Measurements from ENCODE around the gene ZBP1.

ZBP1 gene

DNA sequence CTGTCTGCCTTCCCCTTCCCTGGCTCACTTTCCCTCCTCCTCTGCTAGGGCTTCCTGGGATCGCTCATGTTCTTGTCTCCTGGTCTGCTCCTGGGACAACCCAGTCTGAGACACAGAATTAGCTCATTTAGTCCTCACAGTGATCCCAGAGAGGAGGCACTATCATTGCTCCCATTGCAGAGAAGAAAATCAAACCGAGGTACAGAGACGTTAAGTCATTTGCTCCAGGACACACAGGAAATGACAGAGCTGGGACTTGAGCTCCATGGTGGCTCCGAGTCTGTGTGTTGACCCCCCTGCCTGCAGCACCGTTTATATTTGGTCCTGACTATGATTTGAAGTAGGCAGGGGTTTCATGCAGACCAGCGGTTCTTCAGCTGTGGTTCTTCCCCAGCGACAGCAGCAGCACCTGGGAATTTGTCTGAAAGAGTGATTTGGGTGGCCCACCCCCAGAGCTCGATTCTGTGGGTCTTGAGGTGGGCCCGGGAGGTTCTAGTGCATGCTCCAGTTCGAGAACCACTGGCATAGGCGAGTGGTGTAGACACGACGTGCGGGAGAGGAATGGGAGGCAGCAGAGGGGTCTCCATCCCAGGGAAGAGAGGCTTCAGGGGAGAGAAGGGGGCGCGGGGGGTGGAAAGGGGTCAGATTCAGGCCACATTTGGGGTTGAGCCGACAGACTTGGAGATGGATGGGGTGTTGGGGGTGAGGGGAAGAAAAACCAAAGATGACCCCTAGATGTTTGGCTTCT is 34.6 kb downstream of the ZBP1 start:
- no peak for DNase-seq (ENCODE audit: low spot score)

DNA sequence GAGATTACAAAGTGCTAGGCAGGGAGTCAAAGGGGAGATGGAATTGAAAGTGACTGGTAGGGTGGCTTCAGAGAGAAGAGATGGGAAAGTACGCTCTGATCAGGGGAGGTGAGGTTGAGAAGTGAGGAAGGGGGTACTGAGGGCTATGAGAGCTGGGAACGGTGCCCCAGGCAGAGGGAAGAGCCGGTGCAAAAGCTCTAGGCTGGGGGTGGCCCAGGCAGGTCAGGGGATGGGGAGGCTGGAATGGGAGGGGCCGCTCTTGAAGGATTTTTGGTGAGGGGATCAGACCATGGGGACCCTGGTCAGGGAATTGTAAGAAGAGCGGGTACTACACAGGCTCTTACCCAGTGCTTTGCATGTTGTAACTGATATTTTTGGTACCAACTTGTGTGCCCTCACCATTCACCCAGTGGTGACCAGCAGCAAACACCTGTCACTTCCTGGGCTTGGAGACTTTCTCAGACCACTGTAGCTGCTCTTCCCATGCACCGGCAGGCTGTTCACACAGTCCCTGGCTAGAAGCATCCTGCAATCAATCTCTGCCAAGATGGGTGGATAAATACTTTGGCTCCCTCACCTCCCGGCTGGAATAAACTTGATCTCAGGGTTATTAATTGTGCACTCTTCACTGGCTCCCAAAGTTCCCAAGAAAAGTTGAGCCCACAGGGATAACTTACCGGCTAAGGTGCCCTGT is 35.3 kb downstream of the ZBP1 start:
- DNase-seq (ENCODE audit: low spot score) = no peak

DNA sequence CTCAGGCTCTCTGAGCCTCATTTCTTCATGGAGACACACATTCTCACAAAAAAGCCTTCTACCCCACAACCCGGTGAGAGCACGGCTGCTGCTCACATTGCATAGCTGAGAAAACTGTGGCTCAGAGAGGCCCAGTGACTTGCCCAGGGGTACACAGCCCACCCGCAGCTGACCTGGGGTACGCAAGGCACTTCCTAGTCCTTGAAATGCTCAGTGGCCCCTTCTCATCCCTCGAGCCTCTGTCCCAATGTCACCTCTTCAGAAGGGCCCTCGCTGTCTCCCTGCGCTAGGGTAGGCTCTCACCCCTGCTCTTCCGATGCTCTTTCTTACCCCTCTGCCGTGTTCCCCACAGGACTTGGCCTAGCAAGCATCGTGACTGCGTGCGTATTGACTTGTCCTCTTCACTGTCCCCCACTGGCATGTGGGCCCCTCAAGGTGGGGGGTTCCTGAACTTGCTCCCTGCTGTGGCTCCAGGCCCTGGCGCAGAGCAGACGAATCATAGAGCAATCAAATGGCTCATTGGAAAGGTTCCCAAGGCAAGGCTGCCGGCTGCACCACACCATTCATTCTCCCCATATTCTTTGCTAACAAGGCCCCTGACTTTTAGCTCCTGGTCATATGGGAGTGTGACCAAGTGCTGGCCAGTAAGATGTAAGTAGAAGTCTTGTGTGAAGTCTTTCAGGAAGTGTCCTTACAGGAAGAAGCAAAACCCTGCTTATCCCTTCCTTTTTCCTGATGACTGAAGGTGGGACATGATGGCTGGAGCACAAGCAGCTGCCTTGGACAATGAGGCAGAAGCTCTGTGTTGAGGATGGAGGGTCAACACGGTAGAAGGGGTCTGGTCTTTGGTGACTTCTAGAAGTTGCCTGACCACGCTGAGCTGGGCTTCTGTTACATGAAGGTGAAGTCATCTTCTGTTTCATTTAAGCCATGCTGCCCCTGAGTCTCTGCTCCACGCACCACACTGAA is 36.7 kb downstream of the ZBP1 start:
- DNase-seq (ENCODE audit: low spot score) = no peak

DNA sequence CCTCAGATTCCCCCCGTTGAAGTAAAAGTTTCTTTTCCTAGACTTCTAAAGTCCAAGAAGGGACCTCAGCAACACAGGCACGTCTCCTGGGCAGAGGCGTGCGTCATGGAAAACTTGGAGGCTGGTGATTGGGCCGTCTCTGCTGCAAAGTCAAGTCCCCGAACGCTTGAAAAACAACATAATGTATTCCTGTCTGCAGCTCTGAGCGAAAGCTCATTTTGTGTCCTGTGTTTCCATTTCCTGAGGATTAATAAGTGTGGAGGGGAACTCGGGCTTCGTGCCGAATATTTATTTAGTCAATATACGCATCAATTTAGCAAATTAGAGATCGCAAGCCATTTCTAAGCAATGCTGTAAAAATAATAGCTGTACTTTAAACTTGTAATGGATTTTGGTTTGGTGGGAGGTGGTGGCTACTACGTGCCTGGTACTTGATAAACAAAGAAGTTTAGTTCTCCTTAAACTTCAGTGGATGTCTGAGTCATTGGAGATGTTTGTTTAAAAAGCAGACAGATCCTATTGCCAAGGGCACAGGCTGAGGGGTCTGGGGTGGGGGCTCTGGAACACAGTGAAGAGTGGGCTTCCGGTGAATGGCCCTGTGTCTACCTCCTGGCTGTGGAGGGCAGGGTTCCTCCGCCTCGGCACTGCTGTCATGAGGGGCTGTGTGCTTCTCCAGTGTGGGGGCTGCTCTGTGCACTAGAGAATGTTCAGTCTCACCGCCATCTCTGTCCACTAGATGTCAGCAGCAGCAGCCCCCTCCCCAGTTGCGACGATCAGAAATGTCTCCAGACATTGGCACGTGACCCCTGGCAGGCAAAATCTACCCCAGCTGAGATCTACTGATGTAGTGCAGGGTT is 37.6 kb downstream of the ZBP1 start:
- DNase-seq (ENCODE audit: low spot score) = no peak

DNA sequence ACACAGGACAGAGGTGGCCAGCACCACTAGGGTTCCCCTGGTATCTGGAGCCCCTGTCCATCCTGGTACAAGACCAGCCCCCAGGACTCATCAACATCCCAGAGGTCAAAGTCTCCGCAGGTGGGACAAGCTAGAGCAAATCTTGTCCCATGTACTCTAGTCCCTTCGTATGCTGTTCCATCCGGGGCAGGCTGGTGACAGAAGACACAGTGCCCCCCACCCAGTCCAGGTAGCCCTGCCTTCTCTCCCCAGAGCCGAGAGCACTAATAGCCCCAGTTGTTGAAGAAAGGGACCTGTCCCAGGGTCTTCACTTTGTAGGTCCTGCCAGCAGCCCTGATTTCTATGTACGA is 38.2 kb downstream of the ZBP1 start:
- no peak for DNase-seq (ENCODE audit: low spot score)

DNA sequence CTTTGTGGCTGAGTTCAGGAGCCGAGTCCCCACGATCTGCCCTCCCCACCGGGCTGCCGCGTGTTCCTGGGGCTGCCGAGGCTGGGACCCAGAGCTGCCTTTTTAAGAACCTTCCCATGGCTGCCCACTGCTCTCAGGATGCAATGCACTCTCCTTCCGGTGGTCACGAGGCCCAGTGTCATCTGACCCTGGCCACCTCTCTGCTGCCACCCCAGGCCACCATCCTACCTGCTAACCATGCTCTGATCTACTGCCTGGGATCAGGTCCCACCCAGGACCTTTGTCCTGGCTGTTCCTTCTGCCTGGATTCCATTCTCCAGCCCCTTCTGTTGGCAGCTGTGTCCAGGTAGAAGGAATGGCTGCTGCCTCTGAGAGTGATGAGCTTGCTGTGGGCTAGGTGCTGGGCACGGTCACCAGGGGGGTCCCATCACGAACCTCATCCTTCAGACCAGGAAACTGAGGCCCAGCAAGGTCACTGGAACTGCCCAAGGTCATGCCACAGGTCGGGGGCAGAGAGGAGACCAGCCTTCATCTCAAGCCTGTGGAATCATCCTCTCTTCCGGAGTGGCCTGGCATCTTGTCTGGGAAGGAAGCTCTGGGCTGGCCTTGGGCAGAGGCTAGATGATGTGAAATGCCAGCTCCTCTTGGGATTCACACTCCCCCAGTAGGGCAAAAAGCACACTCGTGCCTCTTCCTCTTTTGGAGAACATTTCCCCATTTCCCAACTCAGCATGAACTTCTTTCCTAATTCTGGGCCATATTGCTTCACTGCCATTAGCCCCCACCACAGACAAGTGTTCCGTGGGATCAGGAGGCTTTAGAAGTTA is 38.8 kb downstream of the ZBP1 start:
- DNase-seq (ENCODE audit: low spot score) = no peak

DNA sequence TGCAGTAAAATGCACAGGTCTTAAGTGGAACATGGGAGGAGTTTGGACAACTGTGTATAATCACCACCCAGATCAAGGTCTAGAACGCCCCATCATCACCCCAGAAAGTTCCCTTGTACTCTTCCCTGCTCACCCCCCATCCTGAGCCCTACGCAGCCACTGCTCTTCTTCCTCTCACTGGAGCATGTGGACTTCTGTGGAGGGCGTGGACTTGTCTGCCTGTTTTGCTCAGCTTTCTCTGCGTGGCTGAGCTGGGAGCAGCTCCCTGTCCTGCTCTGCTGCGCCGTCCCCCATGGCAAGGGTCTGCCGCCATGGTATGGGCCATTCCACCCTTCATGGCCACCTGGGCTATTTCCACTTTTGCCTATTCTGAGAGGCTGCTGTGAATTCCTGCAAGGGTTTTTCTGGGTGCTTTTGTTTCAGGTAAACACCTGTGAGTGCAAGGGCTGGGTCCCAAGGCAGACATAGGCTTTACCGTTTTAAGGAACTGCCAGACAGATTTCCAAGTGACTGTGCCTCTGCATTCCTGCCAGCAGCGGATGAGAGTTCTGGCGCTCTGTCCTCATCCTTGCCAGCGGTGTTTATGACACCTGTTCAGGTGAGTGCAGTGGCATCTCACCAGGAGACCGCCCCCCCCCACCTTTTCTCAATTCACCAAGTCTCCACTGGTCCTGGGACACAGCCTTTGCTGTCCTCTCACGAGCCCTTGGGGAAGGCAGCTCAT is 39.6 kb downstream of the ZBP1 start:
- no peak for DNase-seq (ENCODE audit: low spot score)

DNA sequence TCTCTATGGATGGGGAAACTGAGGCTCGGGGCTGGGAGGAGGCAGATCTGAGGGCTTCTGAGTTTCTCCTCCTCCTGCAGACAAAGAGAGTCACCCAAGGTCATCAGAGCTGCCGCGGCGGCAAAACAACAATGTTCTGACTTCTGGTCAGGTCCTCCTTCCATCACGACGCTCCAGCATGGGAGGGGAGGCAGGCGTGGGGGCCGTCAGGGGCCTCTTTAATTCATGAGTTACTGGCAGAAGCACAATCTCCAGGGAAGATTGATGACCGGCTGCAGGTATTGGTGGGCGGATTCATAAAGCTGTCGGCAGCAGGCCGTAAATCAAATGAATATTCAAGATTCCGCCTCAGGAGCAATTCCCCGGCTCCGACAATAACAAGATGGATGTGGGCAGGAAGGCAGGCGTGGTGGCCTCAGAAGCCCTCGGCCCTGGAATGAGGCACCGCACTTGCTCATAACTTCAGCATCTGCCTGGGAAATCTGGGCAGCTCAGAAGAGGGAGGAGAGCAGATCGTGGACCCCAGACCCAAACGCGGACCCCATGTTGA is 40.3 kb downstream of the ZBP1 start:
- DNase-seq (ENCODE audit: low spot score) = no peak

DNA sequence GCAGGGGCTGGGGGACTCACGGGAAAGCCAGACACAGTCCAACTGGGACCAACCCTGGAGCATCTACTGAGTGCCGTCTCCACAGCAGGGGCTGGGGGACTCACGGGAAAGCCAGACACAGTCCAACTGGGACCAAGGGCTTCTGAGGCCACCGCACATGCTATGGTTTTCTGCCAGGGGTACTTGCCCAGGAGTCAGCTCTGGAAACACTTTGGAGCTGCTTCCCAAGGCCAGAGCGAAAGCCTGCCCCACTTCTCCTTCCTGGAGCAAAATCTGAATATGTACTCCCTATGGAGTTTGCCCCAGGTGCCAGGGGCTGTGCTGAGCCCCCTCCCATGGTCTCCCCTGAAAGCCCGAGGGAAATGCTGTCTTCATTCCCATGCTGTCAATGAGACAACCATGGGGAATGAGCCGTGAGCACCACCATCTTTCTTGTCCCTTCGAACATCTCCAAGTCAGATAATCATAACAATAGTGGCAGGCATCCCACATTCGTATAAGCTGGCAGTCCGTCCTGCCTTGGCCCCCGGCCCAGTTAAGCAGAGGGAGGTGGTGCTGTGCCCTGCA is 40.8 kb downstream of the ZBP1 start:
- no peak for DNase-seq (ENCODE audit: low spot score)

DNA sequence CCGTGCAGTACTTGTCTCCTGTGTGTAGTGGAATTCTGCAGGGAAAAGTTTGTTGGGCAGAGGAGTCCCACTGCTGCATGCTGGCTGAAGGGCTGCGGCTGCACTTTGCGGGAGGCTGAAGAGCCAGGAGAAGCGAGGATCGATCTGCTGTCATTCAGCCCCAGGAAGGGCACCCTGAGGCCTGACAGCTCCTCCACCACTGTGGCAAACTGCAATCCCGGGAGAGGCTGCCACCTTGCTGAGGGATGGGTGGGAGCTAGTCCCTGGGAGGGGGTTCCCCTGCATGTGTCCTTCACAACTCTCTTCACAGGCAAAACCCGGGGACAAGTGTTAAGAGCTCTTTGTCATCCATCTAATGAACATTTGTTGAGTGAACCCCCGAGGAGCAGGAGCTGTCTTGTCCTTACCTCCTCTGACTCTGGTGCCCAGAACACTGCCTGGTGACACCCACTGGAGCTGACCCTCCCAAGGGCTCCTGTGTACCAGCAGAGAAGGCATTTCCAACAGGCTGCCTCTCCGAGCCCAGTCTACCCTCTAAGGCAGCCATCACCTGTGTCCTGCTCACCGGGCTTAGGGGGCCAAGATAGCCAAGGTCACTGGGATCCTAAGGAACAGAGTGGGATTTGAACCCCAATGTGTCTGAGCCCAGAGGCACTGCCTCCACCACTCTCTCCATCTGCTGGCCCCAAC is 41.6 kb downstream of the ZBP1 start:
- no peak for DNase-seq (ENCODE audit: low spot score)

DNA sequence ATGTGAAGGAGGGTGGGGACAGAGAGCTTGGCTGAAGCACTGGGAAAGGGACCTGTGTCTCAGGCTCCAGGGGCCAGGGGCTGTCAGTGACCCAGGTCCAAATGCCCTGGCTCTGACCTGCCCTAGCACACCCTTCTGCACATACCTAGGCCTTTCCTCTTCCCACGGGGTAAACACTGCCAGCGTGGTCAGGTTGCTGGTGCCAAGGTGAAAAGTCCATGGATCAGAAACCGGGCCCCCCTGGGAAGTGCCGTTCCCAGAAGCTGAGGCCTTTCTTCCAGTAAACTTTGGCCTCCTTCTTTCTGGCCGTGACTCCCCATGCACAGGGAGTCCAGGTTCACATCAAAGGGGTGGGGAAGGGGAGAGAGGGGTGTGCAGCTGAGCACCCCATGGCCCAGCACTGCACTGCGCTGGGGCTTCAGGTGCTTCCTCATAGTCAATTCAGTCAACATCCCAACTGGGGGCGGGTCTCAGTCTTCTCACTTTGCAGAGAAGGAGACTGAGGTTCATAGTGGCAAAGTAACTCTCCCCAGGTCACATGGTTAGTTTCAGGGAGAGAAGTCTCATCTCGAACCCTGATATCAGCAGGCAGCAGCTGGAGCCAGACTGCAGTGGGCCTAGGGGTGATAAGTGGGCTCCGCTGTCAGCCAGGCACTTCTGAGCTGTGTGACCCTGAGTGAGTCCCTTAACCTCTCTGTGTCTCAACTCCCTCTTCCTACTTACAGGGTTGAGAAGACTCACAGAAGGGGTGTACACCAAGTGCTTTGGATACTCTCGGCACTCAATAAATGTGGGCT is 42.3 kb downstream of the ZBP1 start:
- DNase-seq (ENCODE audit: low spot score) = no peak

DNA sequence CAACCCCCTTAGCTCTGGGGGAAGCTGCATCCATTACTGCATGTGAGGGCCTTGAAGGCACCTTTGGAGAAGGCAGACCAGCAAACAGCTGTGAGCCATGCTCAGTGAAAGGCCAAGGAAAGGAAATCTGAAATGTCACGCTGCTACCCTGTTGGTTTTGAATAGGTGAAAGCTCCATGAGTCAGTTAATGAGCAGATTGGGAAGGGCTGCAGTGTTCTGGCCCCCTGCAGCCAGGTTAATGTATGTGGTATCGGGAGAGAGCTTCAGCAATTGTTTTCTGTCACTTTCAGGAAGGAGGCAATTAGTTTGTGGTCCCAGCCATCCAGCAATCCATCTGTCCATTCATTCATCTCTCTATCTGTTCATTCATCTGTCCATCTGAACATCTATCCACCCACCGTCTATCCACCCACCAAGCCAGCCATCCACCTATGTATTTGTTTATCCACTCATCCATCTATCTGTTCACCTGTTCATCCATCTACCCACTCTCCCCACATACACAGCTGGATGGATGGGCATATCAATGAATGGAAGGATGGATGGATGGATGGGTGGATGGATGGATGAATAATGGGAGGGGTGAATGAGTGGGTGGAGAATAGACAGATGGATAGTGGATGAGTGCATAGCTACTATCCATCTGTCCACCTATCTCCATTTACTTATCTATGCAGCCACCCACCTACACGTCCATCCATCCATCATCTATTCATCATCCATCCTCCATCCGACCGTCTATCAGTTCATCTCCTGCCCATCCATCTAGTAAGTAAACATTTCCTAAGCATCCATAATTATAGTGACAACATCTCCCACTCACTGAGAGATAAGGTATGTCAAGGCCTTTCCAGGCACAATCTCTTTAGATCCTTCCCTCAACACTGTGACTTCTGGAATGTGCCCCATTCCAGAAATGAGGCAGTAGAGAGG is 43.3 kb downstream of the ZBP1 start:
- no peak for DNase-seq (ENCODE audit: low spot score)

DNA sequence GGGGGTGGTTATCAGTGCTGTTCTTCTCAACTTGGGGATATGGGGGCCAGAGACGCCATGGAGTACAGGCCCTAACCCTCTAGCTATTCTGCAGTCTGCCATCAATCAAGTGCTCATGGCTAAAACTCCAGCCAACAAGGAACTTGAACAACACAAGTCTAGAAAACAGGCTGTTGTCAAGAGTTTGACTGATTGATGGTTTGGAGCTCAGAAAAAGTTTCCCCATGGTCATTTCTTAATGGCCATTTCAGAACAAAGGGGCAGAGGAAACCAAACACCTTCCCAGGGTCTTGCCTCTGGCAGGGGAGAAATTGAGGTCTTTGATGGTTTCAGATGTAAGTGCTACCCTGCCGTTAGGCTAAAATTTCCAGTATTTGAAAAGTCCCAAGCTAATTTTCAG is 44.2 kb downstream of the ZBP1 start:
- no peak for DNase-seq (ENCODE audit: low spot score)

DNA sequence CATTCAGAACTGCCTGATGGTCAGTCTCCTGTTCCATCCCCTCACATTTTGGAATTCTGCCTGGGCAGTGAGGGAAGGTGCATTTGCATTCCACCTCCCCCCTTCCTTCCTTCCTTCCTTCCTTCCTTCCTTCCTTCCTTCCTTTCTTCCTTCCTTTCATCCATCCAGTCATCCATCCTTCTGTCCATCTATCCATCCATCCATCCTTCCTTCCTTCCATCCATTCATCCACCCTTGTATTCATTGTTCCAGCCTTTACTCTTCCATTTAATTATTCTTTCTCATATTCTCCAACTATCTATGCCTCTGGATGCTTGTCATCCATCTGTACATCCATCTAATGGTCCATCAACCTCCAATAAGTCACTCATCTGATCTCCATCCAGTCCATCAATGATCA is 45.3 kb downstream of the ZBP1 start:
- DNase-seq (ENCODE audit: low spot score) = no peak

DNA sequence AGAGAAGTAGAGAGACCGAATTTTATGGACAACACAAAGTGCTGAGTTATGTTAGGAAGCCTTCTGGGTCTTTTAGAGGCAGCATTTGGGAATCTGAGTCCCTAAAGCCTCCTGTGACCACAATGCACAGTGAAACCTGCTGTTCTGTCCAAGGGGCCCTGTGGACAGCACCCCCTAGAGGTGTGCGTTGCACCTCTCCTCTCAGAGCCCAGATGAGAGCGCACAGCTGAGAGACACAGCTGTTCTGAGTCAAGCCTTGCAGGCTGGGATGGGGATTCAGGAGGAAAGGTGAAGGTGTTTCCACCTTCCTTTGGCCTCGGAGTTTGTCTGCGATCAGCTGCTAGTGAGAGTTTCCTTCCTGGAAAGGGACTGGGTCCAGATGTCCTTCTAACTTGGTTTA is 46.3 kb downstream of the ZBP1 start:
- no peak for DNase-seq (ENCODE audit: low spot score)

DNA sequence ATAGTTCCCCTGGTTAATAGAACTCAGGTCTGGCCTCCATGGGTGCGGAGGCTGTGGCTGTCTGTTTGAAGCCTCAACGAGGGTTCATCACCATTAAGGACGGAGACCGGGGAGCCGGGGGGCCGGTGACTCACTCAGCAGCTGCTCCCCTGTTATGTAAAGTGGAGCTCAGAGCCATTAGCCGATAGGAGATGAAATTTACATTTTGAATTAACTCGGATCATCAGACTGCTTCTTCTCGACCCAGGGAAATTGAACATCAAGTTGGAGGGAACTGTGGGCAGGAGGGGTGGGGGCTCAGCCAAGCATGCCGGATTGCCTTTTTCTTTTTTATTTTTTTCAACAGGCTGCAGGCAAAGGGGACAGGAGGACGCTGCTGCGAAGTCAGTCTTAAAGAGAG is 47.0 kb downstream of the ZBP1 start:
- no peak for DNase-seq (ENCODE audit: low spot score)

DNA sequence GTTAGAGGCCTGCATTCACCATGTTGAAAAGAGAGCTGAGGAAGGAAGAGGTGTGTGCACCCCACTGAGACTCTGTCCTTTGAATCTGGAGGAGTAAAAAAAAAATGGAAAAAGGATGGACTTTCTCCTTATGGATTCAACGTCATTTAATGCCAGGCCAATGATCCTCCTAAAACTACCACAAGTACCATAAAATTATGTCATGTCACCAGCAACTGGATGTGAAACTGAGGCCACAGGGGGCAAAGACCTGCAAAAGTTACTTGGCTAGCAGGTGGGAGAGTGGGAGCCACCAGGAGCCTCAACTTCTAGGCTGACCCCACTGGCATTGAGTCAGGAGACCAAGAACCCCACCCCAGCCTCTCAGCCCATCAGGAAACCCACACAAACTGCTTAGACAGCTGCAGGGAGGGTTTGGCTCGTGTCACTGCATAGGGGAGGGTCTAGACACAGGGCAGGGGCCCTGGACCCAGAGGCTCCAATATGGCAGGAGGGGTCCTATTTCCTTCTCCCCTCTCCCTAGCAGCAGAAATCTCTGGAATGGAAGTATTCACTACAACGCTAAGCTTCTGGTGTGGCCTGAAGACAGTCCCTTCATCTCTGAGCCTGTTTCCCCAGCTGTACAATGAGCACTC is 48.3 kb downstream of the ZBP1 start:
- no peak for DNase-seq (ENCODE audit: low spot score)

Measured in kidney capillary endothelial cell (primary cell).